Loucy (cell line): ENCODE results near the gene ELOVL1.

Experiments
- H2AFZ ChIP-seq: fragments of 200-600 bp; sonication (generic); 2 replicates; pipeline ENCODE4 v1.6.0; 2016; ENCODE audit warnings: antibody characterized with exemption, mild to moderate bottlenecking, low read length, moderate library complexity
- H3F3A ChIP-seq: fragments of 200-600 bp; 2 replicates; pipeline ENCODE4 v1.6.0; 2016; ENCODE audit warnings: antibody characterized with exemption, low read depth, mild to moderate bottlenecking
- H3K27me3 ChIP-seq: fragments of 200-600 bp; sonication (generic); 2 replicates; pipeline ENCODE4 v1.6.1; 2014; ENCODE audit warnings: low read length, mild to moderate bottlenecking; ENCODE audit not compliant: insufficient read depth, poor library complexity, severe bottlenecking
- H3K36me3 ChIP-seq: fragments of 200-600 bp; sonication (generic); 2 replicates; pipeline ENCODE4 v1.6.1; 2016; ENCODE audit warnings: low read length; ENCODE audit not compliant: insufficient read depth
- H3K4me1 ChIP-seq: fragments of 200-600 bp; sonication (generic); 2 replicates; pipeline ENCODE4 v1.5.1; 2014; ENCODE audit warnings: low read length, mild to moderate bottlenecking; ENCODE audit not compliant: insufficient read depth, poor library complexity, severe bottlenecking
- H3K4me2 ChIP-seq: fragments of 200-600 bp; sonication (generic); 2 replicates; pipeline ENCODE4 v1.6.0; 2014; ENCODE audit warnings: antibody characterized with exemption, low read length, low read depth, mild to moderate bottlenecking; ENCODE audit not compliant: poor library complexity, severe bottlenecking
- H3K4me3 ChIP-seq: fragments of 200-600 bp; sonication (generic); 2 replicates; pipeline ENCODE4 v1.5.1; 2014; ENCODE audit warnings: low read length, mild to moderate bottlenecking, mixed read lengths; ENCODE audit not compliant: poor library complexity, severe bottlenecking
- H3K79me2 ChIP-seq: fragments of 200-600 bp; sonication (generic); 2 replicates; pipeline ENCODE4 v1.6.1; 2014; ENCODE audit warnings: low read length; ENCODE audit not compliant: insufficient read depth
- H3K9ac ChIP-seq: fragments of 200-600 bp; sonication (generic); 2 replicates; pipeline ENCODE4 v1.6.0; 2014; ENCODE audit warnings: mild to moderate bottlenecking, low read depth, low read length, moderate library complexity; ENCODE audit not compliant: poor library complexity, severe bottlenecking
- H3K9me2 ChIP-seq: fragments of 200-600 bp; sonication (generic); replicated peaks from 2 replicates; pipeline ENCODE4 v1.6.1; 2016; ENCODE audit warnings: low read depth, low read length, mixed read lengths
- H3K9me3 ChIP-seq: fragments of 200-600 bp; sonication (generic); 2 replicates; pipeline ENCODE4 v1.6.1; 2014; ENCODE audit warnings: mild to moderate bottlenecking, antibody characterized with exemption, low read length, low read depth; ENCODE audit not compliant: insufficient read depth
- H4K20me1 ChIP-seq: fragments of 200-600 bp; sonication (generic); 2 replicates; pipeline ENCODE4 v1.6.0; 2014; ENCODE audit warnings: antibody characterized with exemption, low read length, mild to moderate bottlenecking; ENCODE audit not compliant: insufficient read depth, poor library complexity, severe bottlenecking
- EZH2phosphoT487 ChIP-seq: fragments of 200-600 bp; IDR thresholded peaks from 2 replicates; pipeline ENCODE4 v1.6.1; 2018; ENCODE audit warnings: antibody characterized with exemption, mild to moderate bottlenecking, moderate library complexity, borderline replicate concordance
- TF ChIP-seq, protein P1 (sequence below): fragments of 200-600 bp; sonication (generic); conservative IDR thresholded peaks from 2 replicates; pipeline ENCODE4 v1.5.1; 2014; ENCODE audit warnings: mild to moderate bottlenecking, antibody characterized with exemption, low read length

ELOVL1 gene

DNA sequence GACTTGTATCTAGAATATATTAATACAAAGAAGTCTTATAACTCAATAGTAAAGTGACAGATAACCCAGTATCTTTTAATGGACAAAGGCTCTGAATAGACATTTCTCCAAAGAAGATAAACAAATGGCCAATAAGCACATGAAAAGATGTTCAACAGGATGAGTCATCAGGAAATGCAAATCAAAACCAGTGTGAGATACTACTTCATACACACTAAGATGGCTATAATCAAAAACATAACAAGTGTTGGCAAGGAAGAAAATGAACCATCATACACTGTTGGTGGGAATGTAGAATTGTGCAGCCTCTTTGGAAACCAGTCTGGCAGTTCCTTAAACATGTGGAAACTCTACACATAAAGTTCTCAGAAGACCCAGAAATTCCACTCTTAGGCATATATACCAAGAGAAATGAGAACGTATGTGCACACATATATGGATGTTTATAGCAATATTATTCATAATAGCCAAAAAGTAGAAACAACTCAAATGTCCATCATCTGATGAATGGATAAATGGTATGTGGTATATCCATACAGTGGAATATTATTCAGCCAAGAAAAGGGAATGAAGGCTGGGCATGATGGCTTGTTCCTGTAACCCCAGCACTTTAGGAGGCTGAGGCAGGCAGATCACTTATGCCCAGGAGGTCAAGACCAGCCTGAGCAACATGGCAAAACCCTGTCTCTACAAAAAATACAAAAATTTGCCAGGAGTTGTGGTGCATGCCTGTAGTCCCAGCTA, 40.1 kb downstream of the ELOVL1 start:
- no peaks in the 10 kb centered on the region for H4K20me1 ChIP-seq
- no peak overlapping the region for H3K4me3 ChIP-seq
- no peaks in the 10 kb centered on the region for H3K36me3 ChIP-seq
- H3K9me2 ChIP-seq = no peaks in the 10 kb centered on the region
- H3K27me3 ChIP-seq = no peaks in the 10 kb centered on the region
- H3K4me1 ChIP-seq = peaks cover 14% of the 10 kb centered on the region
- H3K9me3 ChIP-seq = peaks cover 4% of the 10 kb centered on the region; the same call in 1 of the 2 replicates
- no peaks in the 10 kb centered on the region for H3F3A ChIP-seq
- no peak overlapping the region for H2AFZ ChIP-seq
- TF ChIP-seq, protein P1, sequence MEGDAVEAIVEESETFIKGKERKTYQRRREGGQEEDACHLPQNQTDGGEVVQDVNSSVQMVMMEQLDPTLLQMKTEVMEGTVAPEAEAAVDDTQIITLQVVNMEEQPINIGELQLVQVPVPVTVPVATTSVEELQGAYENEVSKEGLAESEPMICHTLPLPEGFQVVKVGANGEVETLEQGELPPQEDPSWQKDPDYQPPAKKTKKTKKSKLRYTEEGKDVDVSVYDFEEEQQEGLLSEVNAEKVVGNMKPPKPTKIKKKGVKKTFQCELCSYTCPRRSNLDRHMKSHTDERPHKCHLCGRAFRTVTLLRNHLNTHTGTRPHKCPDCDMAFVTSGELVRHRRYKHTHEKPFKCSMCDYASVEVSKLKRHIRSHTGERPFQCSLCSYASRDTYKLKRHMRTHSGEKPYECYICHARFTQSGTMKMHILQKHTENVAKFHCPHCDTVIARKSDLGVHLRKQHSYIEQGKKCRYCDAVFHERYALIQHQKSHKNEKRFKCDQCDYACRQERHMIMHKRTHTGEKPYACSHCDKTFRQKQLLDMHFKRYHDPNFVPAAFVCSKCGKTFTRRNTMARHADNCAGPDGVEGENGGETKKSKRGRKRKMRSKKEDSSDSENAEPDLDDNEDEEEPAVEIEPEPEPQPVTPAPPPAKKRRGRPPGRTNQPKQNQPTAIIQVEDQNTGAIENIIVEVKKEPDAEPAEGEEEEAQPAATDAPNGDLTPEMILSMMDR = no peak
- TF ChIP-seq EZH2phosphoT487 = no peak
- H3K4me2 ChIP-seq = no peak overlapping the region
- no peaks in the 10 kb centered on the region for H3K79me2 ChIP-seq
- H3K9ac ChIP-seq = no peak overlapping the region

DNA sequence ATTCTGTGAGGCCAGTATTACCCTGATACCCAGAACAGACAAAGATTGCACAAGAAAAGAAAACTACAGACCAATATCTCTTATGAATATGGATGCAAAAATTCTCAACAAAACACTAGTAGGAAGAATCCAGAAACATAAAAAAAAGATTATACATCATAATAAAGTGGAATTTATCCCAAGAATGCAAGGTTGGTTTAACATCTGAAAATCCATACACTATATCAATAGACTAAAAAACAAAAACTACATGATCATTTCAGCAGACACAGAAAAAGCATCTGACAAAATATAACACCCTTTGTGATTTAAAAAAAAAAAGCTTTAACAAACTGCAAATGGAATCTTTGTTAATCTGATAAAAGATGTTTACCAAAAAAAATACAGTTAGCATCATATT, 42.4 kb downstream of the ELOVL1 start:
- Histone ChIP-seq H3K79me2 (no peaks in the 10 kb centered on the region), H3K36me3 (no peaks in the 10 kb centered on the region), H3K9me3 (peaks cover 4% of the 10 kb centered on the region; the same call in 1 of the 2 replicates), H3K4me1 (peaks cover 9% of the 10 kb centered on the region), H2AFZ (no peak overlapping the region), H3F3A (no peaks in the 10 kb centered on the region), H3K4me2 (no peak overlapping the region), H3K4me3 (no peak overlapping the region), H3K9me2 (no peaks in the 10 kb centered on the region), H3K27me3 (no peaks in the 10 kb centered on the region), H3K9ac (no peak overlapping the region), H4K20me1 (no peaks in the 10 kb centered on the region)
- TF ChIP-seq, protein P1 = no peak
- TF ChIP-seq EZH2phosphoT487 = no peak

- Histone ChIP-seq H3K9me3 (peaks cover 4% of the 10 kb centered on the region; the same call in 1 of the 2 replicates), H3K9me2 (no peaks in the 10 kb centered on the region), H3K36me3 (no peaks in the 10 kb centered on the region), H3K4me1 (peaks cover 4% of the 10 kb centered on the region), H3K9ac (no peak overlapping the region), H3K27me3 (no peaks in the 10 kb centered on the region), H2AFZ (no peak overlapping the region), H3K79me2 (no peaks in the 10 kb centered on the region), H3F3A (no peaks in the 10 kb centered on the region), H3K4me3 (no peak overlapping the region), H3K4me2 (no peak overlapping the region), H4K20me1 (no peaks in the 10 kb centered on the region)
- no peak for TF ChIP-seq EZH2phosphoT487
- TF ChIP-seq, protein P1 = no peak
Observed at GRCh38 chr1:43324810-43325209, 43.0 kb downstream of the ELOVL1 start.
